K562 (cell line): ENCODE measurements around the gene SNCB. TPM values are rescaled to one million over a fixed set of nuclear protein-coding genes. Genes with fewer than 3 reads are reported as not detected.

Source experiments
- AFF1 ChIP-seq, 2 experiments: fragments of 450-650 bp; IDR thresholded peaks; 2 replicates each; pipeline ENCODE4 v1.6.1; 2018; ENCODE audit warnings: mild to moderate bottlenecking in 2 of 2, low read depth in 1 of 2; ENCODE audit not compliant: partially characterized antibody in 2 of 2
- CHD4 ChIP-seq: fragments of 200-600 bp; sonication (generic); IDR thresholded peaks from 3 replicates; pipeline ENCODE4 v1.6.1; 2012; ENCODE audit warnings: low read depth, mild to moderate bottlenecking, mixed read lengths, low read length, inconsistent platforms; ENCODE audit not compliant: insufficient read depth, insufficient replicate concordance, poor library complexity, severe bottlenecking
- SPI1 ChIP-seq: IDR thresholded peaks from 2 replicates; pipeline ENCODE4 v1.6.1; 2011; ENCODE audit warnings: low read depth, low read length, control low read depth, borderline replicate concordance
- ZNF398 ChIP-seq: fragments of 250-450 bp; sonication (Bioruptor Pico); IDR thresholded peaks from 2 replicates; pipeline ENCODE4 v1.8.0; 2021; ENCODE audit warnings: moderate library complexity, mild to moderate bottlenecking, inconsistent platforms
- ZNF740 ChIP-seq, 3 experiments: fragments of 200-800 bp in 1 of 3; sonication (Bioruptor generic) in 1 of 3; sonication (generic) in 1 of 3; formaldehyde crosslinking in 1 of 3; IDR thresholded peaks; 2 replicates each; pipeline versions ENCODE4 v1.6.1 to v1.8.0; 2016 to 2022; ENCODE audit warnings: mild to moderate bottlenecking in 2 of 3, missing compliant biosample characterization in 2 of 3, missing genetic modification characterization in 2 of 3, missing genetic modification reagents in 1 of 3
- polyA plus RNA-seq, 8 experiments: library from polyadenylated mRNA; depleted of rRNA in 4 of 8; stranded (reverse) in 5 of 8; unstranded in 3 of 8; fragments of >200 nt; fragmentation: Nextera tagmentation in 2 of 8; fragmentation: Illumina TruSeq in 1 of 8; extraction: Ambion mirVana in 2 of 8; extraction: Trizol in 1 of 8; gene quantifications; 2 replicates each; pipeline versions ENCODE4 v1.2.1 to v1.2.3, GENCODE V29; 2011 to 2014; ENCODE audit warnings: inconsistent platforms in 1 of 8, missing spikeins in 1 of 8
- total RNA-seq, 7 experiments: library from RNA; depleted of rRNA in 6 of 7; stranded (reverse); fragments of >200 nt in 6 of 7; fragmentation: Illumina TruSeq in 2 of 7; extraction: Trizol in 2 of 7; gene quantifications; 2 replicates each; pipeline versions ENCODE4 v1.2.1 to v1.2.3, GENCODE V29; 2011 to 2021; ENCODE audit warnings: low replicate concordance in 1 of 7

Gene SNCB
- total and polyA plus RNA-seq, 9 of the 15 experiments (the other 6 are each of a cell fraction or from before 2014, with no cell fraction given), result not detected

- no peak for TF ChIP-seq CHD4
- TF ChIP-seq AFF1 (IDR thresholded peaks at IDR 0.05; ENCODE audit: low read depth in 1 of 2, partially characterized antibody in 2 of 2), result no peak
- no peak for TF ChIP-seq SPI1
- no peak for TF ChIP-seq ZNF740 (CRISPR knock-in tag; IDR thresholded peaks at IDR 0.05)
- TF ChIP-seq ZNF740 (tag; IDR thresholded peaks at IDR 0.05), result no peak
- TF ChIP-seq ZNF398 (CRISPR knock-in tag), result no peak
Observed at GRCh38 chr5:176662371-176663333, 32.3 kb upstream of the SNCB start (continued).
